Stromal cell of bone marrow (primary cell): ENCODE data around the gene NPLOC4.
"Not testable (repeated sequence)": the region's sequence is repeated elsewhere in the genome, so short reads cannot be mapped to it uniquely, and the experiment has no call there.

Experiments used
- DNase-seq: peaks from one replicate; pipeline ENCODE4 v3.0.0-alpha.2; 2012; ENCODE audit warnings: low read depth

The NPLOC4 gene

DNA sequence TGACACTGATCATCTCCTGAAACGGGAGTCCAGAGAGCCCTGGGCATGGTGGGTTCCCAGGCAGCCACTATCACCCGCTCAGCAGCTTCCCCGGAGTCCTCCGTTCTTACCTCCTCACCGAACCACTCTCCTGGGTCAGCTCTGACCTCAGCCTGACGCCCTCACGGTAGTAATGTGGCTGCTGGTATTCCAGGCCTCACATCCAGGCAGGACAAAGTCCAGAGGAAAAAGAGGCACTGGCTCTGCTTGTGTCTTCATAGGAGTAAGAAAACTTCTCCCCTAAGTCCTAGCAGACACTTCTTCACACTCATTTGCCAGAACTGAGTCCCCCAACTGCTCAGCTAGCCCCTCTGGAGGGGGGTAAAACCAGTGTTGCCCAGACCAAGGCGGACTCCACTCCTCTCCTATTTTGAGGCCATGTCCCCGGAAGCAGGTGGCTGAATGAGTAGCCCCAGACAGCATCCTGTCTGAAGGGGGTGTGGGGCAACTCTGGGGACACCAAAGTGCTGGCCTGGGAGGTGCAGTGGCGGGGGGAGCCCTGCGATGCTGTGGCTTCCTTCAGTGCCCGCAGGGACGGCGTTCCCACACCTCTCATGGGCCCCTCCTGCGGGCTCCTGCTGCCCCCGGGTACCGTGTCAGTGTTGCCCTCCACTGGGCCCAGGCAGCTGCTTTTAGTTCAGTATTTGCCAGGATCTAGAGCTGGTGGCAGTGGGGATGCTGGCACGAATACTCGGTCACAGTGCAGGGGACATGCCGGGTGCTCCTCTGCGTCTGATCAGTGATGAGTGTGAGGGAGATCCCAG is 103.4 kb downstream of the NPLOC4 start:
- no peak for DNase-seq

DNA sequence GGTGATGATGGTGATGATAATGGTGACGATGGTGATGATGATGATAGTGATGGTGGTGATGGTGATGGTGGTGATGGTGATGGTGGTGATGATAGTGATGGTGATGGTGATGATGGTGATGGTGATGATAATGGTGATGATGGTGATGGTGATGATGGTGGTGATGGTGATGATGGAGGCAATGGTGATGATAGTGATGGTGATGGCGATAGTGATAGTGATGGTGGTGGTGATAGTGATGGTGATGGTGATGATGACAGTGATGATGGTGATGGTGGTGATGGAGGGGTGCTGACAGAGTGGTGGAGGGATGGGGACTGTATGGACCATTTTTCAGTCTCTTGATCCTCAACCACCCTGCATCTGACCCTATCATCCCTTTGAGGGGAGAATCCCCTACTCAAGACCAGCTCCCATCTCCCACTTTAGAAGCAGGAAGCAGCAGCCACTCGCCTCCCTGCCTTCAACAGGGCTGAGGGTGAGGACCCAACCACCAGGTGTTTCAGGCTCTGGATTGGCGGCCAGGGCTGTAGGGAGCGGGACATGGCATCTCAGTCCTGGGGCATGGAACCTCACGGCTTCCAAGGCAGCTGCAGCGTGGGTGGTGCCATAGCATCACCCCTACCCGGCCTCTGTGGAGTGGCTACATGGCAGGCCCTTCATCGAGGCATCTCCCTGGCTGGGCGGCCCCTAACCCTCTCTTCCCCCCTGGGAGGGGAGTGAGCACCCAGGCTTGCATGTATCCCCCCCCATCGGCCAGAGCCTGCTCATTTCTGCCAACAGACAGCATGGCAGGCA is 104.2 kb downstream of the NPLOC4 start:
- DNase-seq = no peak

DNA sequence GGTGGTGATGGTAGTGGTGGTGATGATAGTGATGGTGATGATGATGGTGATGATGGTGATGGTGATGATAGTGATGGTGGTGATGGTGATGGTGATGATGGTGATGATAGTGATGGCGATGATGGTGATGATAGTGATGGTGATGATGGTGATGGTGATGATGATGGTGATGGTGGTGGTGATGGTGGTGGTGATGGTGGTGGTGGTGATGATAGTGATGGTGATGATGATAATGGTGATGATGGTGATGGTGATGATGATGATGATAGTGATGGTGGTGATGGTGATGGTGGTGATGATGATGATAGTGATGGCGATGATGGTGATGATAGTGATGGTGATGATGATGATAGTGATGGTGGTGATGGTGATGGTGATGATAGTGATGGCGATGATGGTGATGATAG is 104.9 kb downstream of the NPLOC4 start:
- DNase-seq = not testable (repeated sequence)

DNA sequence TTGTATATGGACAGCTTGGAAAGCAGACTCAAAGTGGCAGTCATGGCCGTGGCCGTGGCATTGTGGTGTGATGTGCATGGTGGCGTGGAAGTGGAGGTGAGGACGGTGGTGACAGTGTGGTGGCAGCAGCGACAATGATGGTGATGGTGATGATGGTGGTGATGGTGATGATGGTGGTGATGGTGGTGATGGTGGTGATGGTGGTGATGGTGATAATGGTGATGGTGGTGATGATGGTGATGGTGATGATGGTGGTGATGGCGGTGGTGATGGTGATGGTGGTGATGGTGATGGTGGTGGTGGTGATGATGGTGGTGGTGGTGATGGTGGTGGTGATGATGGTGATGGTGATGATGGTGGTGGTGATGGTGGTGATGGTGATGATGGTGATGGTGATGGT is 105.9 kb downstream of the NPLOC4 start:
- not testable (repeated sequence) for DNase-seq

DNA sequence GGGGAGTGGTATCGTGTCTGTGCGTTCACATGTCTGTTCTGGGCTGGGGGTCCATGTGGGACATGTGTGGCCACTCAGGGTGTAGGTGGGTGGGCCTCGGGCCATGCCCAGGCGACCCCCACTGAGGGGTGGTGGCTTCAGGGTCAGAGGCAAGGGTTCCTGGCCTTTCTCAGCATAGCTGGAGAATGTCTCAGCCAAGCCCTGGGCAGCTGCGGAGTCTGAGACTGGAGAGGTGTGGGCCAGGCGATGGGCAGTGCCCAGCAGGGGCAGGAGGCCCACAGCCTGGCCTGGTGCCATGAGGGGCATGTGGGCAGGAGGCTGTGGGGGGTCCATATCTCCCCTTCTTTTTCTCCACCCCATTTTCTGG is 107.5 kb downstream of the NPLOC4 start:
- DNase-seq = no peak

DNA sequence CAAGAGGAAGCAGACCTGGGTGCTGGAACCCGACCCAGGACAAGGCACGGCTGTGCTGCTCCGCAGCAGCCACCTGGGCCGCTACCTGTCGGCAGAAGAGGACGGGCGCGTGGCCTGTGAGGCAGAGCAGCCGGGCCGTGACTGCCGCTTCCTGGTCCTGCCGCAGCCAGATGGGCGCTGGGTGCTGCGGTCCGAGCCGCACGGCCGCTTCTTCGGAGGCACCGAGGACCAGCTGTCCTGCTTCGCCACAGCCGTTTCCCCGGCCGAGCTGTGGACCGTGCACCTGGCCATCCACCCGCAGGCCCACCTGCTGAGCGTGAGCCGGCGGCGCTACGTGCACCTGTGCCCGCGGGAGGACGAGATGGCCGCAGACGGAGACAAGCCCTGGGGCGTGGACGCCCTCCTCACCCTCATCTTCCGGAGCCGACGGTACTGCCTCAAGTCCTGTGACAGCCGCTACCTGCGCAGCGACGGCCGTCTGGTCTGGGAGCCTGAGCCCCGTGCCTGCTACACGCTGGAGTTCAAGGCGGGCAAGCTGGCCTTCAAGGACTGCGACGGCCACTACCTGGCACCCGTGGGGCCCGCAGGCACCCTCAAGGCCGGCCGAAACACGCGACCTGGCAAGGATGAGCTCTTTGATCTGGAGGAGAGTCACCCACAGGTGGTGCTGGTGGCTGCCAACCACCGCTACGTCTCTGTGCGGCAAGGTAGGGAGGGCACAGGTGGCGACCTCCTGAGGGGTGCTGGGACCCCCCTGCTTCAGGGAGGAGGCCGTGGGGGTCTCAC is 108.1 kb downstream of the NPLOC4 start:
- DNase-seq = no peak

DNA sequence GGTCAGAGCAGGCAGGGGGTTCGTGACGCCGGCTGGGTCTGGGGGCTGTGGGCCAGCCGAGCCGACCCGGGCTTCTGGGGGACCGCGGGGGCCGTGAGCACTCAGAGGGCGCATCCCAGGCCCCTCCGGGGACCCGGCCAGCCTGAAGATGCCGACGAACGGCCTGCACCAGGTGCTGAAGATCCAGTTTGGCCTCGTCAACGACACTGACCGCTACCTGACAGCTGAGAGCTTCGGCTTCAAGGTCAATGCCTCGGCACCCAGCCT is 108.6 kb downstream of the NPLOC4 start:
- DNase-seq = no peak

DNA sequence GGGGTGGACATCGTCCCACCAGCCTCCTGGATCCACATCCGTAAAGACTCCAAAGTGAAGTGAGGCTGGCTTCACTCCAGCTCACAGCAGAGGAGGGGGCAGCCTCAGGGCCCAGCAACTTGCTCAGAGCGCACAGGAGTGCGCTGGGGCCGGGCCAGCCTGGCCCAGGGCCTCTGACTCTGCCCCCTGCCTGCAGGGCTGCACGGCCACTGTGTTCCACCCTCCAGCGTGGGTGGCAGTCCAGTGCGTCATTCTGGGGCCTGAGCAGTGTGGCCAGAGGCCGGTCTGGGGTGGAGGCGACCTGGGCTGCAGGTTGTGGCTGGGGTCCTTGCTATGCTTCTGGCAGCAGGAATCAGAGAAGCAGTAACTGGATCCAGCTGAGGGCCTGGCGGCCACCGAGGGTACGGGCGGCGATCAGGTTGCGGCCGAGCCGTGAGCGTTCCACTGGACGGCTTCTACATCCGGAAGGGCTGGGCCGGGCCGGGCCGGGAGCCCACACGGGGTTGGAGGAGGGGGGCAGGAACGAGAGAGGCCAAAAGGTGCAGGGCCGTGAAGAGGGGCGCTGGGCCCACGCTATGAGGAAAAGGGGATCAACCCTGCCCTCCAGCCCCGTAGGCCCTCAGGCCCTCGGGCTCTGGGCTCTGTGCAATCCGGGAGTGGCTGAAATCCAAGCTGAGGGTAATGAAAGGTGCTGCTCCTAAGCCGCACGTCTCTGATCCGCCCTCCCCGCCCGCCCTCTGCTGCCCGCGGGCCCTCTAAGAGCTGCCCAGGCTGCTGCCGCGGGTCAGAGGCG is 109.1 kb downstream of the NPLOC4 start, which contains the start of gene FSCN2:
FSCN2 (plus strand) TSS at position 787 of the 793 bp plus-strand sequence. CDS start 155 bp downstream, outside the sequence.
- no peak for DNase-seq

DNA sequence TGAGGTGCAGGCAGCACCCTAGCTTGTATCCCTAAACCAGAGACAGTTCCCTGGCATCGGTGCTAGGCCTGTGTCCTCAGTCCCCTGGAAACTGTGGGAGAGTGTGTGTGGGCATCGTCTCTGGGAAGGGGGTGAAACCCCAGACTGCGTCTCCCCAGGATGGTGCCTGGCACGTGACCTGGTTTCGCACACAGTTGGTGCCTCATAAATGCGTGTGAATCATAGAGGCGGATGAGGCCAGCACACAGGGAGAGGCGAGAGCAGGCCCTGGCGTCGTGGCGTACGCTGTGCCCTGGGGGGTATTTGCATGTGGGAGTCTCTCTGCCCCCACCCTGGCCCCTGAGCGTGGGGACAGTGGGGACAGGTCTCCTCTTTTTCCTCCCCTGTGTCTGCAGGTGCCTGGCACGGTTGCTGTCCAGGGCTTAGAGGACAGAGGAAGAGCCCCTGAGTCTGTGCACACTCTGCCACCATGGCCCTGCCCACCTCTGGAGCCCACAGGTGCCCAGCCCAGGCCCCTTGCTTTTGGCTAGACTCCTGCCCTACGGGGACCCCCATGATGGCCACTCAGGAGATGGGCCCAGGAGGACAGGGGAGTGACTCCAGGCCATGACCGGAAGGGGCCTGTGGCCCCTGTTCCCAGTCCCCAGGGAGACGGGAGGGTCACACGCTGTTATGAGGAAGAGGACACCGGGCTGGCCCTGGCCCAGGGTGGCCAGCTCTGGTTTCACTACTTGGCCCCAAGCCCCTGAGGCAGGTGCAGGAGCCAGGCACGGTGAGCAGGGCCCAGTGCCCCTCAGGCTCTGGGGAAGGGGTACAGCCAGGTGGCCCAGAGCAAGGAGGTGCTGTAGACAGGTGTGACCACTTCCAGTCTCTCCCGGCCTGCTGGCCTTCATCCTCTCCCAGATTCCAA is 110.0 kb downstream of the NPLOC4 start:
- DNase-seq = no peak

DNA sequence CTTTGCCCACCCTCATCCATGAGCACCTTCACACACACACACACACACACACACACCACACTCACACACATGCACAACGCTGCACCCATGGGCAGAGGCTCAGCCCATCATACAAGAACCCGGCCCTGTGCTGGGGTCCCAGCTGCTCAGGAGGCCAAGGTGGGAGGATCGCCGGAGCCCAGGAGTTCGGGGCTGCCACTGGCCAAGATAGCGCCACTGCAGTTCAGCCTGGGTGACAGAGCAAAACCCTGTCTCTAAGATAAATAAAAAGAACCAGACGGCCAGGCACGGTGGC is 112.1 kb downstream of the NPLOC4 start:
- DNase-seq = no peak

DNA sequence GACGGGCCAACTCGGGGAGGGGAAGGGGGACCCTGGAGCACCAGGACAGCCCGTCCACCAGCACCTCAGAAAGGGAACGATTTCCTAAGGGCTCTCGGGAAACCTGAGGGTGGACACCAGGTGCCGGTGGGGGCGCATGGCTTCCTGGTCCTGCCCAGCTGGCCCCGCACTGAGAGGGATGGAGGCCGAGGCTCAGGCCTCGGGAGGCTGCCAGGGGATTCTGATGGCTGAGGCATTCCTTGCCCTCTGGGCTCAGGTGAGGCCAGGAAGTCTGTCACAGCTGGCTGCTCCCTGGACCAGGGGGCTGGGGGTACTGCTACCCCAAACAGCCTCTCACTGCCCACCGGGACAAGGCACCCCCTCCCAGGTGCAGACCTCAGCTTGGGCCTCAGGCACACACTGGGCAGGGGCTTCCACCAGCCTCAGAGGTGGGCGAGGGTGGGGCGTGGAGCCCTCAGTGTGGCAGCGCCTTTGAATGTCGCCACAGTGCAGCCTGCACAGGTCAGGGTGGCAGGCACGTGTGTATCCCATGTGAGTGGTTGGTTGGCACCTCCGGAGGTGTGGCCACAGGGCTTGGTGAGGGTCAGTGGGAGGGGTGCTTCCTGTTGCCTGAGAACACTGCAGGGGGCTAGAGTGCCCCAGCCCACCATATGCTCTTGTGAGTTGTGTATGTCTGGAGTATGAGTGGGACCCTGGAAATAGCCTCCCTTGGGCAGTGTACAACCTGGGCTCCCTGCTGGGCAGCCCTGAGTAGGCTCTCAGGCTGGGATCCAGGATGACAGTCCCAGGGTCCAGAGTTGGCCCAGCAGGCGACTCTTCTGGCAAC is 112.7 kb downstream of the NPLOC4 start:
- no peak for DNase-seq

DNA sequence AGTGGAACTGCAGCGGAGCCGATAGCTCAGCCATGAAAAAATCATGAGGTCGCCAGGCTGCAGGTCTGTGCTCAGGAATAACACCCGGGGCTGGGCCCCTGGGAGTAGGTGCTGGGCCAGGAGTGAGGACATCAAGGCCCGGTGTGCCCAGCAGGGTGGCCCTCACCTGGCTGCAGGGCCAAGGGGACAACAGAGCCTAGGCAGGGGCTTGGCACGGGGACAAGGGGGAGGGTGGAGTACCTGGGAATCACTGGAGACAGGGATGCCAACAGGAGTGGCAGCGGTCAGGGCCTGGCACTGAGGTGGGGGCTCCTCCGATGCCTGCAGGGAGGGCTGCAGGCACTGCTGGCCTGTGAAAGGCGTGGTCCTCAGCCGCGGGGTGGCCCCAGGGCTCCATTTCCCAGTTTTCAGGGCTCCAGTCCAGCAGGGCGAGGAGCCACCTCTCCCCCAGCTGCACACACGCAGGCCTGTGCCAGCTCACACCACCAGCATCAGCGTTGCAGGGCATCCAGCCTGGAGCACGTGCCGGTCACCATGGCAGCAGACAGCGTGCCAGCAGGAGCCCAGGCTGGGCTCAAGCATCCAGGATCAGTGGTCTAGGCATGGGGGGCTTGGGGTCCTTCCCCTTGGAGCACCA is 113.4 kb downstream of the NPLOC4 start:
- DNase-seq = no peak

DNA sequence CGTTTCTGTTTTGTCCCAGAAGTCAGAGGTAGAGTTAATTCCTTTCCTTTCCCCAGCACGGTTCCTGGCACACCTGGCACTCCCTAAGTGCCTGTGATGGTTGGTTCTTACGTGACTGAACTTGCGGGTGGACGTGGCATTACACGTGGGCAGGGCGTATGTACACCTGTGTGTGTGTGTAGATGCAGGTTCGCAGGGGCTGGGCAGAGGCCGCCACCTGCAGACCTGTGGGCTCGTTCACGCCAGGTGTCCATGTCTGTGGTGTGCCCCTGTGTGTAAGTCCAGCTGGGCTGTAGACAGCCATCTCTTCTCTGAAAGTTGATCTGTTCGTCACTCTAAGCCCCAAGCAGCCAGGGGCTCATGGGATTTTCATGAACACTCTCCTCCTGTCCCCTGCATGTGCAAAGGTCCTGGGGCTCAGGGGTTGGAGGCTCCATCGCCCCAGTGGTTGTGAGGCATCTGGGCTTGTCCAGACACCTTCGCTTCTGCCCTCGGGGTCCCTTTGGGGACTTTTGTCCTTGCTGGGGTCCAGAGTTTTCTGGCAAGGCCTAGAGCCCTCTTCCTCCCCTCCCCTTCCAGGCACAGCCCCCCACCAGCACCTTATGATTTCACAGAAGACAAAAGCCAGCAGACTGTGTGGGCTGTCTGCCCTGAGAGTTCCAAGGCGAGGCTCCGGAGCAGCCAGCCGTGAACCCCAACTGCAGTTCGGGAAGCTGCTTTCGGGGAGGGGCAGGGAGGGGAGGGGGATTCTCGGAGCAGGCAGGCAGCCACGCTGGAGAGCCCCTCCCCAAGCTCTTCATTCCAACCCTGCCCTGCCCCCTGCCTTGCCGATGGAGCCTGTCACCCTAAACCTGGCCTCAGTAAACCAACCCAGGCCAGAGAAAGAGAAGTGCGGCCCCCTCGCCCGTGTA is 114.2 kb downstream of the NPLOC4 start:
- no peak for DNase-seq

DNA sequence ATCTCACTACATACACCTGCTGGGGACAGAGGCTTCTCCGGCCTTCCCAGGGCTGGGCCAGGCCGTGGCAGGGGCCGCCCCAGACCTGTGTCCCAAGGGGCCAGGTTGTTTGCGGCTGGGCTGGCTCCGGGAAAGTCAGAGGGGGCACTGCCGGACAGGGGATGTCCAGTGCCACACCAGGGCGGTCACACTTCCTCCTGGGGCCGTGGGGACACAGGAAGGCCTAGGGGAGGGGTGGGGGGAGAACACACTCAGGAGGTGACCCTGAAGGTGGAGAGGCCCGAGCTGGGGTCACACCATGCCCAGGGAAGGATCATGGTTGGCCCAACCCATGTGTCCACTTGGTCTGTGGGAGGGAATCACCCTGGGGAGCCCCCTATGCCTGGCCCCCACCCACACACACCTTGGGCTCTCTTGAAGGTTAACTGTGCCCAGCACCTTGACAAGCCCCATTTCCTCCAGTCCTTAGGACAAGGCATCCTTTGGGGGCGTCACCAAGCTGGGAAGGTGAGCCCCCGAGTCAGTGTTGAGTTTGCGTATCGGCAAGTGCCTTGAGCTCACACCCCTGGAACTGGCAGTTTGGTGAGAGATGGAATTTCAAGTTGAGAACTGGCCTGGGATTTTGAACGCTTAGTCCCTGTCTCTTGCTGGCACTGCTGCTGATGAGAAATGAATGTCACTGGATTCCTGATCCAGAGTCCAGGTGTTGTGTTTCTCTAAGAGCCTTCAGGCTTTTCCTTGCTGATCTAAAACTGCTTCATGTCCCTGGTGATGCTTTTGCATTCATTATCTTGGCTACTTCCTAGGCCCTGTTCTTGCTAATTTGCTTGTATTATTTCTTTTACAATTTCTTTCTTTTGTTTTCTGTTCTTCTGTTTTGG is 116.7 kb downstream of the NPLOC4 start:
- DNase-seq = no peak

DNA sequence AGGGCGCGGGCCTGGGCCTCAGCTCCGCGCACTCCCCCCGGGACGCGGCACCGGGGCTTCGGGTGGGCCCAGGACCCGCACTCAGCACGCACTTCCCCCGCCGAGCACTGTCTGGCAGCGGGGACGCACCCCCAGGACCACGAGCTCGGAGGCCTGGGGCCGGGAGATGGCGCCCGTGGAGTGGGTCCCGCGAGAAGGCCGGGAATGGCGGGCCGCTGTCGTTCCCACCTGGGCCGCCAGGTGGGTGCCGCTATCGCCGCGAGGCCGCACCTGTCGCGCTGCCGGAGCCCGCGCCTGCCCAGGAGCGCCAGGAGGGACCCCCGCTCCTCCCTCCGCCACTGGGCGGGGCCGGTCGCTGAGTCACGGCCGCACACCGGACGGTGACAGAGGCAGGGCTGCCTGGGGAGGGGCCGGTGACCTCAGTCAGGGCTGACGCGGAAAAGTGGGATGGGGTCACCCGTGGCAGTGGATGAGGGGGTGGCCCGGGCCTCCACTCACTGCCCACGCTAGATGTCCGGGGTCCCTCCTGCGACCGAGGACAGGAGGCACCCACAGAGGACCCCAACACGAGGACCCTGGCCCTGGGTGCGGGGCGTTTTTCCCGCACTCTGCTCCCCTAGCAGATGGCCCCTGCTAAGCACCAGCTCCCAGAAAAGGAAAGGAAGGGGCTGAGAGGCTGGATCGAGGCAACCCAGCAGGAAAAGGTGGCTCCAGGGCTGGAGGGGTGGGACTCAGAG is 117.5 kb downstream of the NPLOC4 start:
- DNase-seq = no peak

DNA sequence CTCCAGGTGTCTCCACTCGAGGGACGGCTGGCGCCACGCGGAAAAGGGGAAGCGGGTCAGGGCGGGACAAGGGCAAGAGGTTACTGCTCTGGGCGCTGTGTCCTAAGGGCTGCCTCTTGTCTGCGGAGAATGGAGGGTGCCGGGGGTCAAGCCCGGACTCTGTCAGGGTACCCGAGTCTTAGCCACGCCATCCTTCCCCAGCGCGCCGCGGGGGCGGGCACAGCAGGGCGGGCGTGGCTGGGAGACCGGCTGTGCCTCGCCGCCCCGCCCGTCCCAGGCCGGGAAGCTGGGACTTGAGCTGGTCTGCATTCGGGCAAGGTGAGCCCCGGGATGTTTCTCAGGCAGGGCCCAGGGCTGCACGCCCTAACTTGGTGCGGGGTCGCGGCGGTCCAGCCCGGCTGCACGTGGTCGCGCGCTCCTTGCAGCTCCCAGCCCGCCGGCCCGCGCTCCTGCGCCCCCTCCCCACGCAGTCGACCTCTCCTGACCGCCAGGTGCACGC is 118.1 kb downstream of the NPLOC4 start:
- DNase-seq = no peak
